OCI-LY3 (cell line): ENCODE results near the gene CDKN1B.

Experiments used
- H2AFZ ChIP-seq: fragments of 200-600, 300-600 bp; shearing (Covaris generic); 2 replicates; pipeline ENCODE4 v1.6.0; 2014; ENCODE audit warnings: antibody characterized with exemption, low read depth, low read length
- H3K27ac ChIP-seq: fragments of 200-600, 300-600 bp; sonication (generic); 2 replicates; pipeline ENCODE4 v1.5.1; 2014; ENCODE audit warnings: mild to moderate bottlenecking, low read length, moderate library complexity, mixed read lengths
- H3K27me3 ChIP-seq: fragments of 200-600, 300-600 bp; sonication (generic); 2 replicates; pipeline ENCODE4 v1.6.1; 2014; ENCODE audit warnings: low read depth, low read length, mixed read lengths
- H3K36me3 ChIP-seq: fragments of 200-600, 300-600 bp; sonication (generic); replicated peaks from 2 replicates; pipeline ENCODE3; 2014; ENCODE audit warnings: low read depth, low read length, mixed read lengths
- H3K4me1 ChIP-seq: fragments of 300-600, 200-600 bp; sonication (generic); 2 replicates; pipeline ENCODE4 v1.6.1; 2014; ENCODE audit warnings: low read length, mixed read lengths
- H3K4me2 ChIP-seq: fragments of 200-600, 300-600 bp; sonication (generic); 2 replicates; pipeline ENCODE4 v1.6.1; 2014; ENCODE audit warnings: low read length, mixed read lengths
- H3K4me3 ChIP-seq: fragments of 300-600, 200-600 bp; sonication (generic); 2 replicates; pipeline ENCODE4 v1.5.1; 2014; ENCODE audit warnings: antibody characterized with exemption, mild to moderate bottlenecking, low read length, moderate library complexity
- H3K79me2 ChIP-seq: fragments of 300-600, 200-600 bp; shearing (Covaris generic); 2 replicates; pipeline ENCODE4 v1.6.1; 2014; ENCODE audit warnings: mild to moderate bottlenecking, low read length, mixed read lengths
- H3K9ac ChIP-seq: fragments of 300-600, 200-600 bp; shearing (Covaris generic); 2 replicates; pipeline ENCODE4 v1.6.0; 2014; ENCODE audit warnings: mild to moderate bottlenecking, low read length, moderate library complexity
- H3K9me3 ChIP-seq: fragments of 200-600, 300-600 bp; shearing (Covaris generic); 2 replicates; pipeline ENCODE4 v1.6.1; 2014; ENCODE audit warnings: low read length, mixed read lengths; ENCODE audit not compliant: insufficient read depth
- H4K20me1 ChIP-seq: fragments of 200-600, 300-600 bp; sonication (generic); 2 replicates; pipeline ENCODE4 v1.6.1; 2016; ENCODE audit warnings: low read length, mixed read lengths; ENCODE audit not compliant: insufficient read depth
- EZH2phosphoT487 ChIP-seq: fragments of 200-600 bp; shearing (Covaris generic); IDR thresholded peaks from 2 replicates; pipeline ENCODE4 v1.6.1; 2018; ENCODE audit warnings: antibody characterized with exemption, mixed run types, low read depth
- TF ChIP-seq, protein P1 (sequence below): fragments of 200-600, 300-600 bp; sonication (generic); IDR thresholded peaks from 2 replicates; pipeline ENCODE4 v1.5.1; 2014; ENCODE audit warnings: antibody characterized with exemption, low read length, low read depth

Gene CDKN1B

GRCh38 chr12:12759234-12759915 lies 42.2 kb downstream of the CDKN1B start:
- Histone ChIP-seq H3K4me3 (no peak overlapping the region), H2AFZ (no peak overlapping the region), H3K9ac (no peak overlapping the region), H3K4me1 (no peaks in the 10 kb centered on the region), H3K27ac (no peak overlapping the region), H3K36me3 (no peaks in the 10 kb centered on the region), H3K27me3 (no peaks in the 10 kb centered on the region), H3K9me3 (no peaks in the 10 kb centered on the region), H3K4me2 (no peak overlapping the region), H3K79me2 (no peaks in the 10 kb centered on the region), H4K20me1 (no peaks in the 10 kb centered on the region)
- TF ChIP-seq EZH2phosphoT487 = no peak
- TF ChIP-seq, protein P1, sequence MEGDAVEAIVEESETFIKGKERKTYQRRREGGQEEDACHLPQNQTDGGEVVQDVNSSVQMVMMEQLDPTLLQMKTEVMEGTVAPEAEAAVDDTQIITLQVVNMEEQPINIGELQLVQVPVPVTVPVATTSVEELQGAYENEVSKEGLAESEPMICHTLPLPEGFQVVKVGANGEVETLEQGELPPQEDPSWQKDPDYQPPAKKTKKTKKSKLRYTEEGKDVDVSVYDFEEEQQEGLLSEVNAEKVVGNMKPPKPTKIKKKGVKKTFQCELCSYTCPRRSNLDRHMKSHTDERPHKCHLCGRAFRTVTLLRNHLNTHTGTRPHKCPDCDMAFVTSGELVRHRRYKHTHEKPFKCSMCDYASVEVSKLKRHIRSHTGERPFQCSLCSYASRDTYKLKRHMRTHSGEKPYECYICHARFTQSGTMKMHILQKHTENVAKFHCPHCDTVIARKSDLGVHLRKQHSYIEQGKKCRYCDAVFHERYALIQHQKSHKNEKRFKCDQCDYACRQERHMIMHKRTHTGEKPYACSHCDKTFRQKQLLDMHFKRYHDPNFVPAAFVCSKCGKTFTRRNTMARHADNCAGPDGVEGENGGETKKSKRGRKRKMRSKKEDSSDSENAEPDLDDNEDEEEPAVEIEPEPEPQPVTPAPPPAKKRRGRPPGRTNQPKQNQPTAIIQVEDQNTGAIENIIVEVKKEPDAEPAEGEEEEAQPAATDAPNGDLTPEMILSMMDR = no peak

DNA sequence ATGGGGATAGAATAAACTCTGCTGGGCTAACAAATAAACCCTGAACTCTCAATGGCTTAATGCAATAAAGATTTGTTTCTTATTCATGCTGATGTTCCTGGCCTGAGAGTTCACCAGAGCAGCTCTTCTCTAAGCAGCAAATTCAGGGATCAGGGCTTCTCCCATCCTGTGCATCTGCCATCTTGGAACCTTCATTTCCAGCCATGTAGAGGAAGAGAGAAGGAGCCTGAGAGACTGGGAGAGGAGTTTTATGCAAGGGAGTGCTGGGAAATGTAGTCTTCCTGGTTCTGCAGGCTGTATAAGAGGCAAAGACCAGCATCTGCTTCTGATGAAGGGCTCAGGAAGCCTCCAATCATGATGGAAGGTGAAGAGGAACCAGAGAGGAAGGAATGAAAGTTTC lies 47.7 kb downstream of the CDKN1B start:
- no peaks in the 10 kb centered on the region for H3K4me1 ChIP-seq
- no peaks in the 10 kb centered on the region for H3K79me2 ChIP-seq
- no peaks in the 10 kb centered on the region for H3K9me3 ChIP-seq
- H4K20me1 ChIP-seq = no peaks in the 10 kb centered on the region
- no peak for TF ChIP-seq EZH2phosphoT487
- TF ChIP-seq, protein P1 = no peak
- no peak overlapping the region for H3K27ac ChIP-seq
- no peaks in the 10 kb centered on the region for H3K36me3 ChIP-seq
- H2AFZ ChIP-seq = no peak overlapping the region
- no peak overlapping the region for H3K4me3 ChIP-seq
- no peak overlapping the region for H3K9ac ChIP-seq
- H3K27me3 ChIP-seq = no peaks in the 10 kb centered on the region
- H3K4me2 ChIP-seq = no peak overlapping the region

DNA sequence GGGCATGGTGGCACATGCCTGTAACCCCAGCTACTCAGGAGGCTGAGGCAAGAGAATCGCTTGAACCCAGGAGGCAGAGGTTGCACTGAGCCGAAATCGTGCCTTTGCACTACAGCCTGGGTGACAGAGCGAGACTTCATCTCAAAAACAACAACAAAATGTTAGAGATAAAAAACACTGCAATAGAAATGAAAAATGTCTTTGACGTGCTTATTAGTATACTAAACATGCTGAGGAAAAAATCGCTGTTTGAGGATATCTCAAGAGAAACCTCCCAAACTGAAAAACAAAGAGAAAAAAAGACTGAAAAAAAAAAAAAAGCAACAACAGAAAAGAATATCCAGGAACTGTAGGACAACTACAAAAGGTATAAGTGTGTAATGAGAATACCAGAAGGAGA lies 53.1 kb downstream of the CDKN1B start:
- no peak overlapping the region for H3K4me3 ChIP-seq
- H3K9ac ChIP-seq = no peak overlapping the region
- H3K9me3 ChIP-seq = 0 out of 2 replicates have a peak, but pooled peaks cover 4% of the 10 kb centered on the region
- TF ChIP-seq, protein P1 = no peak
- TF ChIP-seq EZH2phosphoT487 = no peak
- H2AFZ ChIP-seq = no peak overlapping the region
- no peaks in the 10 kb centered on the region for H3K79me2 ChIP-seq
- H3K27me3 ChIP-seq = peaks cover 17% of the 10 kb centered on the region; the same call in 1 of the 2 replicates
- H3K4me2 ChIP-seq = no peak overlapping the region
- no peaks in the 10 kb centered on the region for H3K4me1 ChIP-seq
- no peak overlapping the region for H3K27ac ChIP-seq
- H4K20me1 ChIP-seq = no peaks in the 10 kb centered on the region
- H3K36me3 ChIP-seq = no peaks in the 10 kb centered on the region
